ENCODE measurements around the gene GPRC5A. TPM values are rescaled to one million over a fixed set of nuclear protein-coding genes. Genes with fewer than 3 reads are reported as not detected.
A peak's percentile ranks its signal among the peaks of the same experiment; 100 is the strongest.

The GPRC5A gene
- total and polyA plus RNA-seq, 8 donors: 0.58 to 112 (median 23.9) TPM

DNA sequence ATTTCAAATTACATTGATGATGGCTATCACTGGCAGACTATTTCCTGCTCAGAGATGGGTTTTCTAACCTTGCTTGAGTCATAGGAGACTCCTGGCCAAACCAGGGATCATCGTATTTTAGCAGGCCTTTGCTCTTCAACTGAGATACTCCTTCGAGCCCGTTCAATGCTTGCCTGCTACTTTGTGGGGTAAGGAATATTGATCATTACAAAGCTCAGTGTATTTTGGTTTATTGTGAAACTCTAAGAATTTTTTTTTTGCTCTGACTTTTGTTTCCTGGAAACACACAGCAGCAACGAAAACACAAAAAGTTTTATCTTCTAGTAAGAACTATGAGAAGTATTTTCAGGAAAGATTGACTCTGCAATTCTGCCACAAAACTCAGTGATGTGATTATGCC is 56.5 kb downstream of the GPRC5A start:
- DNase-seq: no peak
- TF ChIP-seq EP300 (IDR thresholded peaks at IDR 0.05) (no peak), POLR2AphosphoS5 (IDR thresholded peaks at IDR 0.05) (no peak), POLR2A (IDR thresholded peaks at IDR 0.05) (no peak)
- TF ChIP-seq, protein P1, sequence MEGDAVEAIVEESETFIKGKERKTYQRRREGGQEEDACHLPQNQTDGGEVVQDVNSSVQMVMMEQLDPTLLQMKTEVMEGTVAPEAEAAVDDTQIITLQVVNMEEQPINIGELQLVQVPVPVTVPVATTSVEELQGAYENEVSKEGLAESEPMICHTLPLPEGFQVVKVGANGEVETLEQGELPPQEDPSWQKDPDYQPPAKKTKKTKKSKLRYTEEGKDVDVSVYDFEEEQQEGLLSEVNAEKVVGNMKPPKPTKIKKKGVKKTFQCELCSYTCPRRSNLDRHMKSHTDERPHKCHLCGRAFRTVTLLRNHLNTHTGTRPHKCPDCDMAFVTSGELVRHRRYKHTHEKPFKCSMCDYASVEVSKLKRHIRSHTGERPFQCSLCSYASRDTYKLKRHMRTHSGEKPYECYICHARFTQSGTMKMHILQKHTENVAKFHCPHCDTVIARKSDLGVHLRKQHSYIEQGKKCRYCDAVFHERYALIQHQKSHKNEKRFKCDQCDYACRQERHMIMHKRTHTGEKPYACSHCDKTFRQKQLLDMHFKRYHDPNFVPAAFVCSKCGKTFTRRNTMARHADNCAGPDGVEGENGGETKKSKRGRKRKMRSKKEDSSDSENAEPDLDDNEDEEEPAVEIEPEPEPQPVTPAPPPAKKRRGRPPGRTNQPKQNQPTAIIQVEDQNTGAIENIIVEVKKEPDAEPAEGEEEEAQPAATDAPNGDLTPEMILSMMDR (IDR thresholded peaks at IDR 0.05): no peak
- WGBS, 5 donors: 79 to 90% (median 83%) methylated on average over 4 of the region's 4 CpGs
- Histone ChIP-seq H3K9me3 (no peaks in the 10 kb centered on the region), H3K27ac (no peak overlapping the region), H3K4me1 (no peaks in the 10 kb centered on the region), H3K36me3 (no peaks in the 10 kb centered on the region), H3K27me3 (no peaks in the 10 kb centered on the region), H3K4me3 (no peak overlapping the region)
- intact Hi-C loops (cut with DNase I; ENCODE audit: low total_unique reads): no loop called here

DNA sequence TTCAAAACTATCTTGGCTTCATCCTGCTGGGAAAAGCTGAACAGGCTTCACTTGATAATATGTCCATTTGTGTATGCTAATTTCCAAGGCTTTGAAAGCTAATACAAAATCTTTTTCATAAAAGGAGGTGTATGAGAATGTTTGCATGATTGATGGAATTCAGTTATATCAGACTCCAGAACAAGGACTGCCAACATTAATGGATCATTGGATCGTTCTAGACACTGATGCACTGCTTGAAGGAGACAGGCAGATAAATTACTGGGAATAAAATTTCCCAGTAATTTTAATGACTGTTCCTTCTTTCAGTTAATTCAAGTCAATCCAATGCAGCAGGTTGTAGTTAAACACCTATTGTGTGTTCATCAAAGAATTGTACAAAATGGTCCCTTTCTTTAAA is 60.1 kb downstream of the GPRC5A start:
- no peak overlapping the region for H3K4me3 ChIP-seq
- H3K27ac ChIP-seq: no peak overlapping the region
- H3K9me3 ChIP-seq: no peaks in the 10 kb centered on the region
- H3K36me3 ChIP-seq: no peaks in the 10 kb centered on the region
- intact Hi-C loops (cut with DNase I; ENCODE audit: low total_unique reads): no loop called here
- DNase-seq: no peak
- H3K27me3 ChIP-seq: no peaks in the 10 kb centered on the region
- TF ChIP-seq, protein P1 (IDR thresholded peaks at IDR 0.05): no peak
- TF ChIP-seq EP300 (IDR thresholded peaks at IDR 0.05) (no peak), POLR2AphosphoS5 (IDR thresholded peaks at IDR 0.05) (no peak), POLR2A (IDR thresholded peaks at IDR 0.05) (no peak)
- H3K4me1 ChIP-seq: no peaks in the 10 kb centered on the region
- 85 to 100% (median 97%) methylated on average over 1 of the region's 1 CpG for WGBS, 5 donors

DNA sequence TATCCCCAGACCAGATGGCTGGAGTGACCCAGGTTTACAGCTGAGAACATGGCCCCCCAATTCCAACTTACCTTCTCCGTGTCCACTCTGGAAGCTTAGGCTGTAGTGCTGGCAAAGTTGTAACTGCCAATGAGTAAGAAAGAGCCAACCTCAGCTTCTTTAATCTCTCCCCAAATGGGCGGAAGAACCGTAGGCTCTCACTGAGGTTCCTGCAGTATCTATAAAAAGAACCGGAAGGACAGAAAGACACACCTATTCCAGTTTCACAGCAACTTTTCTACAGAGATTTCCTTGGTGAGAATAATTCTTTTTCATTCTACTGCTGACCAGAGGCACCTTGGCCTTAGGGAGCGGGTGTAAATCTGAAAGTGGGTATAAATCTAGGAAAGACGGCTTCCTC is 60.7 kb downstream of the GPRC5A start, which contains the start of gene GPRC5D:
GPRC5D (minus strand) TSS at position 135 of the 400 bp plus-strand sequence. CDS start 1,786 bp downstream, outside the sequence.
- no peak for TF ChIP-seq POLR2A (IDR thresholded peaks at IDR 0.05)
- no peak for TF ChIP-seq POLR2AphosphoS5 (IDR thresholded peaks at IDR 0.05)
- no peak for TF ChIP-seq EP300 (IDR thresholded peaks at IDR 0.05)
- TF ChIP-seq, protein P1 (IDR thresholded peaks at IDR 0.05): no peak
- DNase-seq: no peak
- WGBS, 5 donors: 86 to 92% (median 91%) methylated on average over 6 of the region's 6 CpGs

DNA sequence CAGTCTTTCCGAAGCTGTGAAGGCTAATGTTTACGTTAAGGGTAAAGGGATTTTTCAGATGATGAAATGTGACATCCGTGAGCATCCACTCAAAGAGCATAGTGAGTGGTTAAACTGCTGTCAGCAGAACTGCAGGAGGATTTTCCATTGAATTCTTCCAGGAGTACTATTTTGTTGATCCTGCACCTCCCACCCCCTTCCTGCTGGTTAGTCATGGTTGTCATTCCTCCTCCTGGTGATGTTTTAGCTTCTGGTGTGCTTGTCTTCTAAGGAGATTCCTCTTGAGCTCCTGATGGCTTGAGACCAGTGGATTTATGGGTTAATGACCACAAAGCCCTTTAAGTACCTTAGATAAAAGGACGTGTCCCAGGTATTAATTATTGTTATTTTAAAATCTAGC is 63.0 kb downstream of the GPRC5A start:
- intact Hi-C loops (cut with DNase I; ENCODE audit: low total_unique reads): no loop called here
- H3K27me3 ChIP-seq: no peaks in the 10 kb centered on the region
- no peaks in the 10 kb centered on the region for H3K4me1 ChIP-seq
- no peak overlapping the region for H3K4me3 ChIP-seq
- H3K9me3 ChIP-seq: no peaks in the 10 kb centered on the region
- H3K36me3 ChIP-seq: no peaks in the 10 kb centered on the region
- no peak for DNase-seq
- H3K27ac ChIP-seq: peak overlapping the region in 1 of 5 donors; percentile 4
- 61 to 73% (median 68%) methylated on average over 4 of the region's 4 CpGs for WGBS, 5 donors
- TF ChIP-seq EP300 (IDR thresholded peaks at IDR 0.05) (no peak), POLR2AphosphoS5 (IDR thresholded peaks at IDR 0.05) (no peak), POLR2A (IDR thresholded peaks at IDR 0.05) (no peak)
- TF ChIP-seq, protein P1 (IDR thresholded peaks at IDR 0.05): no peak

More for the DNA sequence above, 60.7 kb downstream of the GPRC5A start, which contains the start of gene GPRC5D:
- H3K27me3 ChIP-seq: no peaks in the 10 kb centered on the region
- H3K36me3 ChIP-seq: no peaks in the 10 kb centered on the region
- no peaks in the 10 kb centered on the region for H3K9me3 ChIP-seq
- intact Hi-C loops (cut with DNase I; ENCODE audit: low total_unique reads): no loop called here
- H3K4me3 ChIP-seq: no peak within 1 kb of the TSS
- H3K4me1 ChIP-seq: no peaks in the 10 kb centered on the region
- no peak within 1 kb of the TSS for H3K27ac ChIP-seq
